ENCODE results near the gene RXRA.

DNA sequence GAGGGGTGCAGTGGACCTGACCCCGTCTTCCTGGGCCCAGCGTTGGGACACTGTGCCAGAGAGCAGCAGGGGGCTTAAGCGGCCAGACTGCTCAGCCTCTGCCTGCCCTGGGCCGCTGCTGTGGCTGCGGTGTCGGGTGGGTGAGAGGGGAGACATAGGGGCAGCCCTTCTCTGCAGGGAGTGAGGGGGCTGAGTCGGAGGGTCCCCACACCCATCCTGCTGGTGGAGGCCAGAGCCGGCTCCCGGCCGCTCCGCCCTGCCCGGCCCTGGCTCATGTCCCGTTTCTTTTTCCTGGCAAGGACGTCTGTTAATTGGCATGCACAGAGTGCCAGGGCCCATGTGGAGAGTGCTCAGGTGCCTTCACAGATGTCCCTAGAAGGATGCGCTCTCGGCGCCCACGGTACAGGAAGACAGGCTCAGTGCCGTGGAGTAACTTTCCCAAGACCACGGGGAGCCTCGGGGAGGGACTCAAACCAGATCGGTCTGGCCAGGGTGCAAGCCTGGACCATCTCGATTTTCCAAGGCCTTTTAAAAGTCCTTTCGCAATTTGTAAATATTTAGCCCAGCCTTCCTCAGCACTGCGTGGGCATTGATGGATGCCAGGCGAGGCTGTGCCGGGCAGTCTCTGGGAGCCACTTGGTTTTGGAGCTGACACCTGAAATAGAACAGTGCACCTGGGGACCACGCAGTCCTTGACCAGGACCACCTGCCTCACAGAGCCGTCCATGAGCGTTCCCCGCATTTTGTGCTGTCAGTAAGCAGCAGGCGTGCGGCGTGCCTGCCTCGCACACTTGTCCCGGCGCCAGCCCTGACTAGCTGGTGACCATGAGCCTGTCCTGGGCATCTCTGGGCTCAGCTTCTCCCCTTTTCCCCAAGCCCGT is 60.9 kb downstream of the RXRA start:
- TF ChIP-seq RAD21 (conservative IDR thresholded peaks at IDR 0.05) (no peak), EZH2 (IDR thresholded peaks at IDR 0.05; ENCODE audit: borderline replicate concordance, insufficient read depth, low read length, poor library complexity, severe bottlenecking) (no peak), POLR2AphosphoS5 (IDR thresholded peaks at IDR 0.05) (no peak)
- TF ChIP-seq, protein P1, sequence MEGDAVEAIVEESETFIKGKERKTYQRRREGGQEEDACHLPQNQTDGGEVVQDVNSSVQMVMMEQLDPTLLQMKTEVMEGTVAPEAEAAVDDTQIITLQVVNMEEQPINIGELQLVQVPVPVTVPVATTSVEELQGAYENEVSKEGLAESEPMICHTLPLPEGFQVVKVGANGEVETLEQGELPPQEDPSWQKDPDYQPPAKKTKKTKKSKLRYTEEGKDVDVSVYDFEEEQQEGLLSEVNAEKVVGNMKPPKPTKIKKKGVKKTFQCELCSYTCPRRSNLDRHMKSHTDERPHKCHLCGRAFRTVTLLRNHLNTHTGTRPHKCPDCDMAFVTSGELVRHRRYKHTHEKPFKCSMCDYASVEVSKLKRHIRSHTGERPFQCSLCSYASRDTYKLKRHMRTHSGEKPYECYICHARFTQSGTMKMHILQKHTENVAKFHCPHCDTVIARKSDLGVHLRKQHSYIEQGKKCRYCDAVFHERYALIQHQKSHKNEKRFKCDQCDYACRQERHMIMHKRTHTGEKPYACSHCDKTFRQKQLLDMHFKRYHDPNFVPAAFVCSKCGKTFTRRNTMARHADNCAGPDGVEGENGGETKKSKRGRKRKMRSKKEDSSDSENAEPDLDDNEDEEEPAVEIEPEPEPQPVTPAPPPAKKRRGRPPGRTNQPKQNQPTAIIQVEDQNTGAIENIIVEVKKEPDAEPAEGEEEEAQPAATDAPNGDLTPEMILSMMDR (IDR thresholded peaks at IDR 0.05; ENCODE audit: poor library complexity, severe bottlenecking): no peak
